ENCODE measurements around the gene THSD4.

The THSD4 gene

DNA sequence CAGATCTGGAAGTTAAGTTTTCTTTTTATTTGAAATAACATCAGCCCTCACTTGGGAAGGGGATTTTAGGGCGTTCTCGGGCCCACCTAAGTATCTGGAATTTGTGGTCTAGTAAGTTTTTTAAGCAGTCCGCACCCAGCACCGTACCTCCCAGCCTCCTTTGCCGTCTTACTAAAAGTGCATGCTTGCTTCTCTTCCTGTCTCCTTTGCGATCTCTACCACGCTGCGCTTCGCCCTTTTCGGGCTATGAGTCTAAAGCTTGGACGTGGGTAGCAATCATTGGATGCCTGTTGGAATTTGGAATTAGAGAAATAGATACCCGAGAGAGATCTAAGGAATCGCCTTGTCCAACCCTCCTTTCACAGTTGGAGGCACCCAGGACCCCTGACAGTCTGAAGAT lies 1.1 kb downstream of the THSD4 start:
- TF ChIP-seq, protein P1, sequence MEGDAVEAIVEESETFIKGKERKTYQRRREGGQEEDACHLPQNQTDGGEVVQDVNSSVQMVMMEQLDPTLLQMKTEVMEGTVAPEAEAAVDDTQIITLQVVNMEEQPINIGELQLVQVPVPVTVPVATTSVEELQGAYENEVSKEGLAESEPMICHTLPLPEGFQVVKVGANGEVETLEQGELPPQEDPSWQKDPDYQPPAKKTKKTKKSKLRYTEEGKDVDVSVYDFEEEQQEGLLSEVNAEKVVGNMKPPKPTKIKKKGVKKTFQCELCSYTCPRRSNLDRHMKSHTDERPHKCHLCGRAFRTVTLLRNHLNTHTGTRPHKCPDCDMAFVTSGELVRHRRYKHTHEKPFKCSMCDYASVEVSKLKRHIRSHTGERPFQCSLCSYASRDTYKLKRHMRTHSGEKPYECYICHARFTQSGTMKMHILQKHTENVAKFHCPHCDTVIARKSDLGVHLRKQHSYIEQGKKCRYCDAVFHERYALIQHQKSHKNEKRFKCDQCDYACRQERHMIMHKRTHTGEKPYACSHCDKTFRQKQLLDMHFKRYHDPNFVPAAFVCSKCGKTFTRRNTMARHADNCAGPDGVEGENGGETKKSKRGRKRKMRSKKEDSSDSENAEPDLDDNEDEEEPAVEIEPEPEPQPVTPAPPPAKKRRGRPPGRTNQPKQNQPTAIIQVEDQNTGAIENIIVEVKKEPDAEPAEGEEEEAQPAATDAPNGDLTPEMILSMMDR (conservative IDR thresholded peaks at IDR 0.05; ENCODE audit: control insufficient read depth, insufficient read depth, low read depth, low read length), result no peak
- peak overlapping the region; percentile 69 for H3K4me3 ChIP-seq (ENCODE audit: control insufficient read depth, low read depth, low read length)
- no peak for DNase-seq (ENCODE audit: low read depth)

DNA sequence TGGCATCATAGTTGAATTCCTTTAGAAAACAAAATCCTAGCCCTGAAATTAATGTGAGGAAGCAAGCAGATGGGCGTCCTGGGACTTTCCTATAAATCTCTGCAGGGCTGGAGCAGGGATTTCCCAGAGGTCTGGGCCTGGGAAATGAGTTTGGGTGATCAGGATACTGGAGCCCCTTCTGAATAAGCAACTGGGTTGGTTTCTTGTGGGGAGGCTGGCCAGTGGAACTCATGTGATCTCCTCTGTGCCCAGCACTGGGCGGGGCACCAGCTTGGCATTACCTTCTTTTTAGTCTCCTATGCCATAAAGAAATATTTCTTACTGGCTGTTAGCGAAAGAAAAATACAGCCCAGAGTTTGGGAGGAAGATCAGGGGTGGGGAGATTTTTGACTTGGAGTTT lies 1.7 kb downstream of the THSD4 start:
- TF ChIP-seq, protein P1 (conservative IDR thresholded peaks at IDR 0.05; ENCODE audit: control insufficient read depth, insufficient read depth, low read depth, low read length), result no peak
- no peak overlapping the region for H3K4me3 ChIP-seq (ENCODE audit: control insufficient read depth, low read depth, low read length)

DNA sequence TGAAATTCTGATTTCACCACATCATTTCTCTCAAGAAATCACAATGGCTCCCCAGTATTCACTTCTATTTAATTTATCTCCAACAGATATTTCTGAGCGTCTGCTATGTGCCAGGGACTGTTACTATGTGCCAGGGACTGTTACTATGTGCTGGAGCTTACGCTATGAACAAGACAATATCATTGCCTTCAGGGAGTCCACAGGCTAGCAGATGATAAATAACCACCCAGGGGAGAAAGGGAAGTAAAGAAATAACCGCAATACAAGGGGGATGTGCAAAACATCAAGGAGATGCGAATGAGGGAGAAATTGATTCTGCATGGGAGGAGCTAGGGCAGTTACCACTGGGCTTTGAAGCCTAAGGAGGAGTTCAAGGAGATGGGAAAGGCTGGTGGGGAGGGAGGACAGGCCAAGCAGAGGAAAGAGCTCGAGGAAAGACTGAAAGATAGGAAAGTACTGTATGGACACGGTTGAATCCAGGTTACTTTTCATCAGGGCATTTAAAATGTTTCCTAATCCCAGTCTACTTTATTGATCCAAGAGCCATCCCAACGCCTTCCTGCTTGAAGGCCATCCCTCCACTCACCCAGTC lies 2.5 kb downstream of the THSD4 start:
- H3K4me3 ChIP-seq (ENCODE audit: control insufficient read depth, low read depth, low read length), result no peak overlapping the region
- DNase-seq (ENCODE audit: low read depth), result no peak
- TF ChIP-seq, protein P1 (conservative IDR thresholded peaks at IDR 0.05; ENCODE audit: control insufficient read depth, insufficient read depth, low read depth, low read length), result no peak

More for the DNA sequence above, 1.7 kb downstream of the THSD4 start:
- DNase-seq (ENCODE audit: low read depth), result no peak

DNA sequence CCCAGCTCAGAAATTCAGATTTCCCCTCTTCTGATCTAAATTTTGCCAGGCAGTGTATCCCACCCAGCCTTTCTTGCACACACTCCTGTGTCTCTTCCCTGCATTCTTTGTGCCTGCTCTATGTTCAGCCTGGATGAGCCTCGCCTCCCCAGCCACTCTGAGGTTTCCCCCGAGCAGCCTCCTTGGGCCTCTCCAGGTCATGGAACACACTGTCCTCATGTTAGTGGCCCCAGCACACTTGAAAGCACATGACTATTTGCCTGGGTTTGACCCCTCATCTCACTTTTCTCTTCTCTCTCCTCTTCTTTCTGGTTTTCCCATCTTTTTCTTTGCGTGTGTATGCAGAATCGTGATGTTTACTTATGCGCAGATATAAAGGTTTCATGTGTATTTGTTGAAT lies 3.1 kb downstream of the THSD4 start:
- H3K4me3 ChIP-seq (ENCODE audit: control insufficient read depth, low read depth, low read length), result no peak overlapping the region
- TF ChIP-seq, protein P1 (conservative IDR thresholded peaks at IDR 0.05; ENCODE audit: control insufficient read depth, insufficient read depth, low read depth, low read length), result no peak
- no peak for DNase-seq (ENCODE audit: low read depth)

DNA sequence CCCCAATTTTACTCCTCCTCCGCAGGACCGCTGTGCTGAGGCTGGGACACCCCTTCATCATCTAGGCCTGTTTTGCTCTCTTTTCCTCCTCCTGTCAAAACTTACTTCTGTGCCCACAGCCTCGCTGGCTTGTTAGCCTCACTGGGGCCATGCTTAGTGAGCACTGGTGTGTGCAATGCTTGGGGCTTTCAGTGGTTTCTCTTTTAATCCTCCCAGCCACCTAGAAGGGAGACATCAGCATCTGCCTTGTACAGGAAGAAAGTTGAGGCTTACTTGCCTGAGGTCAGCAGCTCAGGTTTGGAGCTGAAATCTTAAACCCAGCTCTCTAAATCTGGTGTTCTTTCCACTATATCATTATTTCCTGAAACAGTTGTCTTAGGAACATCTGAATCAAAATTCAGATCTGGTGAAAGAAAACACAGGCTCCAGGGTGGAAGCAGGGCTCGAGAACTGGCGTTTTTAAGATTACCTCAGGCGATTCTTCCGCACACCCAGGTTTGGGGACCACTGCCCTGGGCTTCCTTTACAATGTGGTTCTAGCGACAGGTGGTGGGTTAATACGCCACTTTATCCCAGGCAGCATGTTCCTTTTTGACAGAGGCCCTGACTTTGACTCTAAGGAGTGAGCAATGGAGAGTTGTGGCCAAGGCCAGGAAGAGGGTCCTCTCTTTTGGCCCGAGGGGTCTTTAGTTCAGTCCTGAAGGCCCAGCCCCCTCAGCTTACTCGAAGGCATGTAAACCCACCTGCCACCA lies 3.8 kb downstream of the THSD4 start:
- DNase-seq (ENCODE audit: low read depth), result no peak
- H3K4me3 ChIP-seq (ENCODE audit: control insufficient read depth, low read depth, low read length), result no peak overlapping the region

DNA sequence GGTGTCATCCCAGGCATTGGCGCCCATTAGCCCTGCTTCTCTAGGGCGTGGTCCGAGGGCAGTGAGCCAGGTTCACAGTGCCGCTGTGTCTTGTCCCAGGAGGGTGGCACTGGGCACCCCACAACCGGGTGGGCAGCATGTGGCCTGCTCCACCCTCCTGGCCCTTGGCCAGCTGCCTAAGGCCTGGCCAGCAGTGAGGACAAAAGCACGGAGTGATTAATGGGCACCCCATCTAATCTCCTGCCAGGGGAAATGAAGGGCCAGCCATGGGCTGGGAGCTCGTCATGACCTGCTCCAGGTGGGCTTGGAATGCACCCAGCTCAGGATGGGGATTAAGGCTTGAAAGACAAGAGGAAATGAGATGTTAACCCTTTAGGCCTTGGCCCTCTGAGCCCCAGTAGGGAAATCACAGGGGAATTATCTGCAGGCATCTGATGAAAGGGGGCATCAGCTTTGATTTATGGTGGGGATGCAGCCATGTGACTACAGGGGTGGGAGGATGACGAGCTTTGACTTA lies 5.2 kb downstream of the THSD4 start:
- DNase-seq (ENCODE audit: low read depth), result no peak
- no peak overlapping the region for H3K4me3 ChIP-seq (ENCODE audit: control insufficient read depth, low read depth, low read length)
- TF ChIP-seq, protein P1 (conservative IDR thresholded peaks at IDR 0.05; ENCODE audit: control insufficient read depth, insufficient read depth, low read depth, low read length), result no peak

More for the DNA sequence above, 3.8 kb downstream of the THSD4 start:
- TF ChIP-seq, protein P1 (conservative IDR thresholded peaks at IDR 0.05; ENCODE audit: control insufficient read depth, insufficient read depth, low read depth, low read length), result no peak
